Measurements from ENCODE around the gene MRTFA. TPM values are rescaled to one million over a fixed set of nuclear protein-coding genes. Genes with fewer than 3 reads are reported as not detected.

MRTFA gene
- total and polyA plus RNA-seq, 9 of the 15 experiments (the other 6 are each of a cell fraction or from before 2014, with no cell fraction given), result 0.84 to 21.1 (median 3.7) TPM

DNA sequence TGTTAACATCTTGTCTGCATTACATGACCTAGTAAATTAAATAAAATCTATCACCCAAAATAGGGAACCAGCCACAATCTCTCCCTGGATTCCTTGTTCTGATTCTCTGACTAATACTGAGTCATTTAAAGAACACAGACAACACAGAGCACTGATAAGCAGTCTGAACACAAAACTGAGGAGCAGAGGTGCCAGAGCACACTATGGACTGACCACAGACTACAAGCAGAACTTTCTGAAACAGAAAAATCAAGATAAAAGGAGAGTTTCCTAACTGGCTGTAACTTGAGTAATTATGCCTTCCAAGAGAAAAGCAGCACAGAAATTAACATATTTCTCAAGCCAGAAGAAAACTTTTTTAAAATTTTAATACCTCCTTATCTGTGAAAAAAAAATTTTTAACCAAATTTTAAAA is 137.3 kb downstream of the MRTFA start (continued):
- TF ChIP-seq KLF16 (IDR thresholded peaks at IDR 0.05) (peak; percentile 63; the same call in 1 of the 2 replicates), EP300 (IDR thresholded peaks at IDR 0.05; ENCODE audit: low read length) (peak; percentile 55; the same call in 1 of the 2 replicates), YBX1 (IDR thresholded peaks at IDR 0.05) (no peak), RBFOX2 (IDR thresholded peaks at IDR 0.05; ENCODE audit: low read depth, low read length) (no peak), MAFF (IDR thresholded peaks at IDR 0.05; ENCODE audit: low read length) (no peak), IFI16 (CRISPR knock-in tag; IDR thresholded peaks at IDR 0.05) (no peak), TCF7 (IDR thresholded peaks at IDR 0.05; ENCODE audit: borderline replicate concordance) (no peak), ZFP1 (CRISPR knock-in tag; IDR thresholded peaks at IDR 0.05) (no peak), ERF (CRISPR knock-in tag; IDR thresholded peaks at IDR 0.05) (no peak), FOXA3 (CRISPR knock-in tag; conservative IDR thresholded peaks at IDR 0.05 in 1 of 2, IDR thresholded peaks at IDR 0.05 in 1 of 2) (no peak), ARNT (IDR thresholded peaks at IDR 0.05) (no peak; a peak in 2 of 4 replicates), EHMT2 (IDR thresholded peaks at IDR 0.05) (no peak), PCBP1 (IDR thresholded peaks at IDR 0.05; ENCODE audit: low read depth, low read length, poor library complexity, severe bottlenecking) (no peak), CHD1 (IDR thresholded peaks at IDR 0.05; ENCODE audit: low read length) (no peak), MCM2 (IDR thresholded peaks at IDR 0.05; ENCODE audit: low read depth) (no peak), HMG20B (CRISPR knock-in tag; IDR thresholded peaks at IDR 0.05) (no peak), KLF6 (CRISPR knock-in tag; IDR thresholded peaks at IDR 0.05; ENCODE audit: borderline replicate concordance) (no peak), STAG1 (CRISPR knock-in tag; IDR thresholded peaks at IDR 0.05; ENCODE audit: borderline replicate concordance) (no peak), MYBL2 (IDR thresholded peaks at IDR 0.05; ENCODE audit: low read depth) (no peak), MYBL2 (CRISPR knock-in tag; IDR thresholded peaks at IDR 0.05; ENCODE audit: borderline replicate concordance) (no peak), CHD2 (IDR thresholded peaks at IDR 0.05; ENCODE audit: low read depth, low read length) (no peak), HDAC6 (IDR thresholded peaks at IDR 0.05; ENCODE audit: low read depth, low read length) (no peak), ZC3H4 (CRISPR knock-in tag; IDR thresholded peaks at IDR 0.05; ENCODE audit: borderline replicate concordance) (no peak), TEAD2 (tag; IDR thresholded peaks at IDR 0.05) (no peak), EP400 (IDR thresholded peaks at IDR 0.05) (no peak), ZNF239 (CRISPR knock-in tag; IDR thresholded peaks at IDR 0.05) (no peak), ZNF165 (CRISPR knock-in tag; IDR thresholded peaks at IDR 0.05; ENCODE audit: borderline replicate concordance) (no peak), PHB (CRISPR knock-in tag; IDR thresholded peaks at IDR 0.05) (no peak), CBX5 (IDR thresholded peaks at IDR 0.05; ENCODE audit: borderline replicate concordance, low read depth) (no peak), TAL1 (IDR thresholded peaks at IDR 0.05) (peak; percentile 65)
- TF ChIP-seq, protein P1, sequence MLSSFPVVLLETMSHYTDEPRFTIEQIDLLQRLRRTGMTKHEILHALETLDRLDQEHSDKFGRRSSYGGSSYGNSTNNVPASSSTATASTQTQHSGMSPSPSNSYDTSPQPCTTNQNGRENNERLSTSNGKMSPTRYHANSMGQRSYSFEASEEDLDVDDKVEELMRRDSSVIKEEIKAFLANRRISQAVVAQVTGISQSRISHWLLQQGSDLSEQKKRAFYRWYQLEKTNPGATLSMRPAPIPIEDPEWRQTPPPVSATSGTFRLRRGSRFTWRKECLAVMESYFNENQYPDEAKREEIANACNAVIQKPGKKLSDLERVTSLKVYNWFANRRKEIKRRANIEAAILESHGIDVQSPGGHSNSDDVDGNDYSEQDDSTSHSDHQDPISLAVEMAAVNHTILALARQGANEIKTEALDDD (IDR thresholded peaks at IDR 0.05), result peak; percentile 68
- TF ChIP-seq, protein P2, sequence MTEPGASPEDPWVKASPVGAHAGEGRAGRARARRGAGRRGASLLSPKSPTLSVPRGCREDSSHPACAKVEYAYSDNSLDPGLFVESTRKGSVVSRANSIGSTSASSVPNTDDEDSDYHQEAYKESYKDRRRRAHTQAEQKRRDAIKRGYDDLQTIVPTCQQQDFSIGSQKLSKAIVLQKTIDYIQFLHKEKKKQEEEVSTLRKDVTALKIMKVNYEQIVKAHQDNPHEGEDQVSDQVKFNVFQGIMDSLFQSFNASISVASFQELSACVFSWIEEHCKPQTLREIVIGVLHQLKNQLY (CRISPR knock-in tag; conservative IDR thresholded peaks at IDR 0.05), result no peak
- TF ChIP-seq, protein P3, sequence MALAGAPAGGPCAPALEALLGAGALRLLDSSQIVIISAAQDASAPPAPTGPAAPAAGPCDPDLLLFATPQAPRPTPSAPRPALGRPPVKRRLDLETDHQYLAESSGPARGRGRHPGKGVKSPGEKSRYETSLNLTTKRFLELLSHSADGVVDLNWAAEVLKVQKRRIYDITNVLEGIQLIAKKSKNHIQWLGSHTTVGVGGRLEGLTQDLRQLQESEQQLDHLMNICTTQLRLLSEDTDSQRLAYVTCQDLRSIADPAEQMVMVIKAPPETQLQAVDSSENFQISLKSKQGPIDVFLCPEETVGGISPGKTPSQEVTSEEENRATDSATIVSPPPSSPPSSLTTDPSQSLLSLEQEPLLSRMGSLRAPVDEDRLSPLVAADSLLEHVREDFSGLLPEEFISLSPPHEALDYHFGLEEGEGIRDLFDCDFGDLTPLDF (CRISPR knock-in tag; IDR thresholded peaks at IDR 0.05), result no peak
